ENCODE results near the gene MAN2B1. TPM values are rescaled to one million over a fixed set of nuclear protein-coding genes. Genes with fewer than 3 reads are reported as not detected.

The MAN2B1 gene
- total RNA-seq, 1 experiment from 2014 or later, result 93.5 TPM

DNA sequence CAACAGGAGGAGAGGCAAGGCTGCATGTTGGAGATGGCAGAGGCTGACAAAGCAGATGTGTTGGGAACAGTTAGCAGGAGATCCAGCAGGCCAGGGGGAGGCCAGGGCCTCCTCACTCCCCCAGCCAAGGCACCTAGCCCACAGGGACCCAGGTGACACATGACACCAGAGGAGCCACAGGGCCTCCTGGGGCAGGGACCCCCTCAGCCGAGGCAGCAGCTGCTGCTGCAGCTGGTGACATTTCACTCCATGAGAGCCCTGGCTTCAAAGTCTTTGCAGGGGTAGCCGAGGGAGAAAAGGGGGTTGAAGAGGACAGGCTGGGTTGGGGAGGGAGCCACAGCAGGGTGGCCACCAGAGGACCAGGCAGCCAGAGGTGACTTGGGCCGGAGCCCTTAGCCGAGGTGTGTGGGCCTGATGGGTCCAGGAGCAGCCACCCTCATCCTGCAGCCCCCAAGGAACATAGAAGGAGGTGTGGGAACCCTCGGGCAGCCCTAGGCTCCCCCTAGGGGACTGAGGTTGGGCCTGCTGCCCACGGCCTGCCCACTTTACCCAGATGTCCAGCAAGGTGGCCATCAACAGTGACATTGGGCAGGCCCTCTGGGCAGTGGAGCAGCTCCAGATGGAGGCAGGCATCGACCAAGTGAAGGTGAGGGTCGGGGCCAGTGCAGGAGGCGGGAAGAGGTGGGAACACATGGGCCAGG is 21.1 kb upstream of the MAN2B1 start, which contains the start of gene GNG14:
GNG14 (plus strand) TSS at position 503 of the 701 bp plus-strand sequence; CDS start at position 554, 51 bp downstream.
- H3K9me3 Mint-ChIP-seq, result no peaks in the 10 kb centered on the region
- Histone ChIP-seq H3K27ac (ENCODE audit: insufficient read length, low read depth, low read length) (no peak within 1 kb of the TSS), H2AFZ (ENCODE audit: low read length) (no peak within 1 kb of the TSS), H4K8ac (replicated peaks; ENCODE audit: insufficient read length, low read depth, low read length) (peak within 1 kb of the TSS; percentile 50), H3T11ph (ENCODE audit: low read length) (no peak within 1 kb of the TSS), H2AK5ac (ENCODE audit: insufficient read length, low read length) (no peak within 1 kb of the TSS), H4K5ac (ENCODE audit: insufficient read length, low read depth, low read length) (no peak within 1 kb of the TSS), H3K79me2 (ENCODE audit: insufficient read depth, low read length) (no peaks in the 10 kb centered on the region), H2BK20ac (ENCODE audit: low read depth, low read length, poor library complexity, severe bottlenecking) (no peak within 1 kb of the TSS), H4K91ac (ENCODE audit: insufficient read length, low read depth, low read length) (no peak within 1 kb of the TSS), H3K79me1 (ENCODE audit: insufficient read depth, low read depth, low read length, poor library complexity, severe bottlenecking) (no peaks in the 10 kb centered on the region), H2BK5ac (ENCODE audit: insufficient read length, low read length) (no peak within 1 kb of the TSS), H3K23ac (ENCODE audit: insufficient read length, low read depth, low read length) (no peak within 1 kb of the TSS), H2BK120ac (ENCODE audit: low read depth, low read length, poor library complexity, severe bottlenecking) (no peak within 1 kb of the TSS), H3K4me1 (ENCODE audit: insufficient read depth, low read length) (no peaks in the 10 kb centered on the region), H3K4me2 (ENCODE audit: insufficient read depth, insufficient read length, low read length) (no peak within 1 kb of the TSS), H2BK15ac (ENCODE audit: low read depth, low read length) (no peak within 1 kb of the TSS), H3K9me3 (ENCODE audit: control insufficient read depth, low read depth, low read length) (no peaks in the 10 kb centered on the region), H3K18ac (ENCODE audit: insufficient read length, low read depth, low read length) (no peak within 1 kb of the TSS), H3K56ac (ENCODE audit: insufficient read length, low read depth, low read length) (no peak within 1 kb of the TSS), H3K9ac (ENCODE audit: extremely low read depth, insufficient read length, low read length) (no peak within 1 kb of the TSS), H2BK12ac (ENCODE audit: insufficient read length, low read depth, low read length) (no peak within 1 kb of the TSS), H4K20me1 (ENCODE audit: control insufficient read depth, insufficient read depth, insufficient read length) (no peaks in the 10 kb centered on the region), H3K4ac (ENCODE audit: low read depth, low read length) (no peak within 1 kb of the TSS), H3K27me3 (ENCODE audit: insufficient read depth, low read length) (no peaks in the 10 kb centered on the region), H3K23me2 (ENCODE audit: insufficient read length, low read depth, low read length, poor library complexity, severe bottlenecking) (no peaks in the 10 kb centered on the region), H3K14ac (ENCODE audit: insufficient read depth, low read length) (no peak within 1 kb of the TSS)
- WGBS (ENCODE audit: extremely low coverage, insufficient read length, low lambda C conversion rate), result no CpG with 5 or more reads among the region's 9 CpGs
- H3K4me1 Mint-ChIP-seq, result peaks cover 0 to 3% of the 10 kb centered on the region in 2 experiments; a peak in 1 of 4 replicates
- H3K36me3 Mint-ChIP-seq (ENCODE audit: insufficient read depth in 1 of 3, low read depth in 3 of 3), result no peaks in the 10 kb centered on the region; a peak in 1 of 7 replicates
- no peaks in the 10 kb centered on the region; the same call in 1 of the 2 replicates for H3K27me3 Mint-ChIP-seq (ENCODE audit: low read depth)
- TF ChIP-seq, protein P1, sequence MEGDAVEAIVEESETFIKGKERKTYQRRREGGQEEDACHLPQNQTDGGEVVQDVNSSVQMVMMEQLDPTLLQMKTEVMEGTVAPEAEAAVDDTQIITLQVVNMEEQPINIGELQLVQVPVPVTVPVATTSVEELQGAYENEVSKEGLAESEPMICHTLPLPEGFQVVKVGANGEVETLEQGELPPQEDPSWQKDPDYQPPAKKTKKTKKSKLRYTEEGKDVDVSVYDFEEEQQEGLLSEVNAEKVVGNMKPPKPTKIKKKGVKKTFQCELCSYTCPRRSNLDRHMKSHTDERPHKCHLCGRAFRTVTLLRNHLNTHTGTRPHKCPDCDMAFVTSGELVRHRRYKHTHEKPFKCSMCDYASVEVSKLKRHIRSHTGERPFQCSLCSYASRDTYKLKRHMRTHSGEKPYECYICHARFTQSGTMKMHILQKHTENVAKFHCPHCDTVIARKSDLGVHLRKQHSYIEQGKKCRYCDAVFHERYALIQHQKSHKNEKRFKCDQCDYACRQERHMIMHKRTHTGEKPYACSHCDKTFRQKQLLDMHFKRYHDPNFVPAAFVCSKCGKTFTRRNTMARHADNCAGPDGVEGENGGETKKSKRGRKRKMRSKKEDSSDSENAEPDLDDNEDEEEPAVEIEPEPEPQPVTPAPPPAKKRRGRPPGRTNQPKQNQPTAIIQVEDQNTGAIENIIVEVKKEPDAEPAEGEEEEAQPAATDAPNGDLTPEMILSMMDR (conservative IDR thresholded peaks at IDR 0.05), result no peak
- H3K4me3 Mint-ChIP-seq, result peak within 1 kb of the TSS in 1 of 2 experiments; percentile 13; a peak in 1 of 5 replicates
- peak within 1 kb of the TSS in 1 of 3 experiments; percentile 74; a peak in 1 of 7 replicates for H3K27ac Mint-ChIP-seq
- no peak for DNase-seq

Measured in H9 (cell line).